PC-3 (cell line): Measurements from ENCODE around the gene UFD1. TPM values are rescaled to one million over a fixed set of nuclear protein-coding genes. Genes with fewer than 3 reads are reported as not detected.
A peak's percentile ranks its signal among the peaks of the same experiment; 100 is the strongest.

Experiments
- ATAC-seq: fragments of 200-7000 bp; cut with Tn5 transposase; 2 replicates; pipeline ENCODE4 v1.9.1; 2020; ENCODE audit warnings: mild to moderate bottlenecking, moderate library complexity
- BruUV-seq: library from RNA; stranded (reverse); fragments of 400-500 nt; replicated peaks from 2 replicates; lab custom pipeline; 2021; lab: Mats Ljungman, UMichigan
- CTCF ChIA-PET: fragments of 300-600 bp; sonication (Branson Sonifier 250); formaldehyde crosslinking; loops from one replicate; lab custom pipeline; 2022; ENCODE audit warnings: antibody characterized with exemption; lab: Charles Lee
- POLR2A ChIA-PET: fragments of 300-600 bp; sonication (Branson Sonifier 250); formaldehyde crosslinking; loops from one replicate; lab custom pipeline; 2022; ENCODE audit warnings: antibody characterized with exemption; ENCODE audit not compliant: unreplicated experiment; lab: Charles Lee
- DNase-seq: peaks from one replicate; pipeline ENCODE4 v3.0.0-alpha.2; 2015
- H2AFZ ChIP-seq: fragments of 300-600 bp; sonication (generic); 2 replicates; pipeline ENCODE4 v1.6.0; 2016; ENCODE audit warnings: antibody characterized with exemption, low read length
- H3F3A ChIP-seq: fragments of 300-600 bp; sonication (generic); one replicate; pipeline ENCODE4 v1.6.0; 2017; ENCODE audit warnings: antibody characterized with exemption, low read length, control low read depth, mild to moderate bottlenecking; ENCODE audit not compliant: unreplicated experiment
- H3K27ac ChIP-seq: fragments of 300-600 bp; sonication (generic); 2 replicates; pipeline ENCODE4 v1.5.1; 2016; ENCODE audit warnings: mild to moderate bottlenecking, low read length
- H3K27me3 ChIP-seq: fragments of 300-600 bp; sonication (generic); 2 replicates; pipeline ENCODE4 v1.6.1; 2016; ENCODE audit warnings: low read length, mixed read lengths
- H3K36me3 ChIP-seq: fragments of 300-600 bp; sonication (generic); 2 replicates; pipeline ENCODE4 v1.6.1; 2016; ENCODE audit warnings: low read depth, mixed run types, low read length, mixed read lengths
- H3K4me1 ChIP-seq: fragments of 300-600 bp; sonication (generic); 2 replicates; pipeline ENCODE4 v1.5.1; 2016; ENCODE audit warnings: low read length; ENCODE audit not compliant: insufficient read depth
- H3K4me2 ChIP-seq: fragments of 300-600 bp; sonication (generic); 2 replicates; pipeline ENCODE4 v1.6.0; 2016; ENCODE audit warnings: low read length
- H3K4me3 ChIP-seq: fragments of 300-600 bp; sonication (generic); 2 replicates; pipeline ENCODE4 v1.5.1; 2016; ENCODE audit warnings: mild to moderate bottlenecking, low read length, mixed read lengths
- H3K79me2 ChIP-seq: fragments of 300-600 bp; sonication (generic); 2 replicates; pipeline ENCODE4 v1.6.1; 2017; ENCODE audit warnings: low read length, mixed read lengths
- H3K9ac ChIP-seq: fragments of 300-600 bp; sonication (generic); 2 replicates; pipeline ENCODE4 v1.6.0; 2016; ENCODE audit warnings: mild to moderate bottlenecking, low read length
- H3K9me2 ChIP-seq: fragments of 300-600 bp; sonication (generic); replicated peaks from 2 replicates; pipeline ENCODE4 v1.6.1; 2016; ENCODE audit warnings: mixed run types, low read length, mixed read lengths
- H3K9me3 ChIP-seq: fragments of 300-600 bp; sonication (generic); 2 replicates; pipeline ENCODE4 v1.6.1; 2016; ENCODE audit warnings: low read length, mixed read lengths
- H4K20me1 ChIP-seq: fragments of 300-600 bp; sonication (generic); 2 replicates; pipeline ENCODE4 v1.6.1; 2016; ENCODE audit warnings: low read length, mixed read lengths
- EZH2 ChIP-seq: fragments of 300-600 bp; sonication (generic); IDR thresholded peaks from one replicate; pipeline ENCODE4 v1.6.1; 2017; ENCODE audit warnings: antibody characterized with exemption, mild to moderate bottlenecking, low read length; ENCODE audit not compliant: unreplicated experiment
- EZH2phosphoT487 ChIP-seq: fragments of 300-600 bp; sonication (generic); IDR thresholded peaks from 2 replicates; pipeline ENCODE4 v1.6.1; 2018; ENCODE audit warnings: mild to moderate bottlenecking, antibody characterized with exemption, low read length, borderline replicate concordance
- intact Hi-C: fragments of 100-400 bp; cut with micrococcal nuclease; formaldehyde crosslinking; loops from 2 replicates; pipeline ENCODE4 v1.9.0; 2023
- total RNA-seq: library from RNA; depleted of rRNA; stranded (reverse); fragments of >200 nt; gene quantifications from 2 replicates; pipeline ENCODE4 v1.2.3, GENCODE V29; 2014
- TF ChIP-seq, protein P1 (sequence below): fragments of 300-600 bp; sonication (generic); conservative IDR thresholded peaks from 2 replicates; pipeline ENCODE4 v1.5.1; 2017; ENCODE audit warnings: antibody characterized with exemption, low read depth, mild to moderate bottlenecking, low read length

Gene UFD1
- total RNA-seq, 1 experiment from 2014 or later = 92.6 TPM

GRCh38 chr22:19480789-19481188 lies 1.8 kb upstream of the UFD1 start:
- intact Hi-C loops = no loop called here
- ATAC-seq = no peak
- Histone ChIP-seq H3K79me2 (peaks cover 56% of the 10 kb centered on the region), H3K4me1 (peaks cover 11% of the 10 kb centered on the region), H4K20me1 (peaks cover 21% of the 10 kb centered on the region), H3K27me3 (no peaks in the 10 kb centered on the region), H3K9me2 (no peaks in the 10 kb centered on the region), H3F3A (no peaks in the 10 kb centered on the region), H3K36me3 (peaks cover 19% of the 10 kb centered on the region; the same call in 1 of the 2 replicates), H2AFZ (no peak overlapping the region), H3K27ac (no peak overlapping the region), H3K4me3 (peak overlapping the region; percentile 88), H3K9me3 (no peaks in the 10 kb centered on the region), H3K9ac (peak overlapping the region; percentile 97), H3K4me2 (peak overlapping the region; percentile 88)
- BruUV-seq = no TSS peak
- CTCF ChIA-PET = interaction anchor here (1.6 kb wide), 1 partner anchor 149 kb away, joined by 6 read pairs; no protein-coding TSS in a partner anchor
- no peak for DNase-seq
- TF ChIP-seq EZH2 (no peak), EZH2phosphoT487 (no peak)
- TF ChIP-seq, protein P1, sequence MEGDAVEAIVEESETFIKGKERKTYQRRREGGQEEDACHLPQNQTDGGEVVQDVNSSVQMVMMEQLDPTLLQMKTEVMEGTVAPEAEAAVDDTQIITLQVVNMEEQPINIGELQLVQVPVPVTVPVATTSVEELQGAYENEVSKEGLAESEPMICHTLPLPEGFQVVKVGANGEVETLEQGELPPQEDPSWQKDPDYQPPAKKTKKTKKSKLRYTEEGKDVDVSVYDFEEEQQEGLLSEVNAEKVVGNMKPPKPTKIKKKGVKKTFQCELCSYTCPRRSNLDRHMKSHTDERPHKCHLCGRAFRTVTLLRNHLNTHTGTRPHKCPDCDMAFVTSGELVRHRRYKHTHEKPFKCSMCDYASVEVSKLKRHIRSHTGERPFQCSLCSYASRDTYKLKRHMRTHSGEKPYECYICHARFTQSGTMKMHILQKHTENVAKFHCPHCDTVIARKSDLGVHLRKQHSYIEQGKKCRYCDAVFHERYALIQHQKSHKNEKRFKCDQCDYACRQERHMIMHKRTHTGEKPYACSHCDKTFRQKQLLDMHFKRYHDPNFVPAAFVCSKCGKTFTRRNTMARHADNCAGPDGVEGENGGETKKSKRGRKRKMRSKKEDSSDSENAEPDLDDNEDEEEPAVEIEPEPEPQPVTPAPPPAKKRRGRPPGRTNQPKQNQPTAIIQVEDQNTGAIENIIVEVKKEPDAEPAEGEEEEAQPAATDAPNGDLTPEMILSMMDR = no peak
- POLR2A ChIA-PET = no interaction called here

DNA sequence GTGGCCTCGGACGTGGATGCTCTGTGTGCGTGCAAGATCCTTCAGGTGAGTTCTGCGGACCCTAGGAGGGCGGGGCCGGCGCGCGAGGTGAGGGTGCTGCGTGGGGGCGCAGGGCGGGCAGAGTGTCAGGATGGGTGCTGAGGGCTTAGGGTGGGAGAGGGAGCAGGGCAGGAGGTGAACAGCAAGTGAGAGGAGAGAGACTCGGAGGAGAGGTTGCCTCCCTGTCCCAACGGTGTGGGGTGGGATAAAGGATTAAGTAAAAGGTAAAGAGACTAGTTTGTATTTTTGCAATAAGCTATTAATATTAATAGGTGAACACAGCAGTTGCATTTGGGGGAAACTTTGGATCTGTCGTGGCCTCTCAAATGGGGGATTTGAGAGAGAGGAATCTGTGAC lies 1.2 kb upstream of the UFD1 start:
- ATAC-seq = no peak

More for the DNA sequence above, 1.2 kb upstream of the UFD1 start:
- peak overlapping the region; percentile 74 for H2AFZ ChIP-seq
- TF ChIP-seq, protein P1 = no peak
- no peak for TF ChIP-seq EZH2
- no peak for TF ChIP-seq EZH2phosphoT487
- peak overlapping the region; percentile 88 for H3K4me3 ChIP-seq
- H3K9me3 ChIP-seq = no peaks in the 10 kb centered on the region
- peak overlapping the region; percentile 88 for H3K4me2 ChIP-seq
- BruUV-seq = no TSS peak
- H3K79me2 ChIP-seq = peaks cover 62% of the 10 kb centered on the region
- no peak for DNase-seq
- H3F3A ChIP-seq = no peaks in the 10 kb centered on the region
- H3K36me3 ChIP-seq = peaks cover 21% of the 10 kb centered on the region
- H3K27me3 ChIP-seq = no peaks in the 10 kb centered on the region
- H4K20me1 ChIP-seq = peaks cover 28% of the 10 kb centered on the region
- H3K9me2 ChIP-seq = no peaks in the 10 kb centered on the region
- H3K4me1 ChIP-seq = peaks cover 11% of the 10 kb centered on the region
- no peak overlapping the region for H3K27ac ChIP-seq
- CTCF ChIA-PET = interaction anchor here (1.6 kb wide), 1 partner anchor 149 kb away, joined by 6 read pairs; no protein-coding TSS in a partner anchor
- POLR2A ChIA-PET = no interaction called here
- peak overlapping the region; percentile 97 for H3K9ac ChIP-seq
- intact Hi-C loops = no loop called here
